DND-41 (cell line): Measurements from ENCODE around the gene VEGFA.
A peak's percentile ranks its signal among the peaks of the same experiment; 100 is the strongest.

Experiments used
- CTCF ChIP-seq: IDR thresholded peaks from 2 replicates; pipeline ENCODE4 v1.5.1; 2012; ENCODE audit warnings: borderline replicate concordance, low read length, moderate library complexity, mild to moderate bottlenecking; ENCODE audit not compliant: poor library complexity, severe bottlenecking; ENCODE audit errors: extremely low read depth
- EZH2 ChIP-seq: IDR thresholded peaks from 3 replicates; pipeline ENCODE4 v1.6.1; 2012; ENCODE audit warnings: borderline replicate concordance, low read depth, mild to moderate bottlenecking, moderate library complexity, low read length, inconsistent platforms; ENCODE audit not compliant: severe bottlenecking

GRCh38 chr6:43771858-43772680 lies 2.1 kb downstream of the VEGFA start:
- TF ChIP-seq EZH2 = peak; percentile 52
- TF ChIP-seq CTCF = no peak
